SW480 (cell line): Measurements from ENCODE around the gene ADAM20.
A peak's percentile ranks its signal among the peaks of the same experiment; 100 is the strongest.
"Not testable (repeated sequence)": the region's sequence is repeated elsewhere in the genome, so short reads cannot be mapped to it uniquely, and the experiment has no call there.

ENCODE experiments used
- DNase-seq: peaks from one replicate; pipeline ENCODE4 v3.0.0-alpha.2; 2016; ENCODE audit warnings: low spot score

Gene ADAM20

GRCh38 chr14:70534904-70535303, at the start of gene ADAM20:
Gene ADAM20, minus strand, starts transcription at chr14:70535004. Its CDS starts 10,247 bp downstream, at chr14:70524757.
- DNase-seq = no peak

GRCh38 chr14:70576891-70577290, 42.1 kb upstream of the ADAM20 start:
- no peak for DNase-seq

GRCh38 chr14:70573050-70573449, 38.2 kb upstream of the ADAM20 start:
- DNase-seq = no peak

GRCh38 chr14:70571139-70571538, 36.3 kb upstream of the ADAM20 start:
- DNase-seq = no peak

- DNase-seq = peak; percentile 47
These were observed 33.0 kb upstream of the ADAM20 start for GRCh38 chr14:70567791-70568190.

- no peak for DNase-seq
These were observed 29.1 kb upstream of the ADAM20 start for GRCh38 chr14:70563869-70564268.

- DNase-seq = no peak
These were observed 28.6 kb upstream of the ADAM20 start for GRCh38 chr14:70563417-70563816.

GRCh38 chr14:70558356-70558755, 23.6 kb upstream of the ADAM20 start:
- DNase-seq = no peak

GRCh38 chr14:70555890-70556289, 21.1 kb upstream of the ADAM20 start:
- DNase-seq = no peak

GRCh38 chr14:70538087-70538486, 3.3 kb upstream of the ADAM20 start:
- DNase-seq = no peak

GRCh38 chr14:70536830-70537229, 2.0 kb upstream of the ADAM20 start:
- no peak for DNase-seq

- no peak for DNase-seq
These were observed 4.4 kb downstream of the ADAM20 start for GRCh38 chr14:70530417-70530816.

GRCh38 chr14:70527501-70528105, 7.2 kb downstream of the ADAM20 start:
- no peak for DNase-seq

- no peak for DNase-seq
These were observed 9.1 kb downstream of the ADAM20 start for GRCh38 chr14:70525691-70526090.

- no peak for DNase-seq
These were observed 19.0 kb downstream of the ADAM20 start for GRCh38 chr14:70515811-70516210.

- DNase-seq = peak; percentile 4
These were observed 20.4 kb downstream of the ADAM20 start for GRCh38 chr14:70514168-70515069.

- DNase-seq = no peak
These were observed 36.6 kb downstream of the ADAM20 start for GRCh38 chr14:70498191-70498590.

GRCh38 chr14:70489579-70490200, 45.1 kb downstream of the ADAM20 start:
- no peak for DNase-seq

- DNase-seq = not testable (repeated sequence)
These were observed 57.3 kb downstream of the ADAM20 start for GRCh38 chr14:70477356-70478105.

- DNase-seq = not testable (repeated sequence)
These were observed 59.3 kb downstream of the ADAM20 start for GRCh38 chr14:70475459-70475858.

- no peak for DNase-seq
These were observed 61.0 kb downstream of the ADAM20 start for GRCh38 chr14:70473825-70474224.
